ENCODE measurements around the gene BRSK2. TPM values are rescaled to one million over a fixed set of nuclear protein-coding genes. Genes with fewer than 3 reads are reported as not detected.

The BRSK2 gene
- polyA plus RNA-seq, 1 of the 3 experiments (the other 2 are of a cell fraction) = 0.64 TPM

- no peaks in the 10 kb centered on the region for H3K9me2 ChIP-seq
- peaks cover 0 to 39% of the 10 kb centered on the region in 2 experiments; a peak in 1 of 4 replicates for H3K4me1 ChIP-seq (ENCODE audit: control insufficient read depth in 1 of 2, insufficient read depth in 2 of 2, low read depth in 1 of 2, low read length in 1 of 2)
- peak overlapping the region; percentile 95 for H3K4me2 ChIP-seq
- H2AFZ ChIP-seq (ENCODE audit: low read depth) = peak overlapping the region; percentile 98; the same call in 1 of the 2 replicates
- H3F3A ChIP-seq (replicated peaks; ENCODE audit: insufficient read depth) = no peaks in the 10 kb centered on the region
- no peaks in the 10 kb centered on the region for H3K79me2 ChIP-seq (ENCODE audit: insufficient read depth)
- H3K4me3 ChIP-seq (ENCODE audit: low read depth in 2 of 2, low read length in 1 of 2) = peak overlapping the region; percentile 56 to 64
- ChIA-PET POLR2A (no interaction called here), CTCF (interaction anchor here (1.7 to 1.8 kb wide), 2 partner anchors 95 to 127 kb away, joined by 5 to 7 read pairs; no protein-coding TSS in a partner anchor)
- no peaks in the 10 kb centered on the region for H4K20me1 ChIP-seq (ENCODE audit: insufficient read depth)
- H3K36me3 ChIP-seq (replicated peaks in 1 of 2; ENCODE audit: control insufficient read depth in 1 of 2, insufficient read depth in 2 of 2, low read length in 1 of 2) = no peaks in the 10 kb centered on the region
- H3K27me3 ChIP-seq (ENCODE audit: insufficient read depth) = peaks cover 21% of the 10 kb centered on the region
- H3K9me3 ChIP-seq = no peaks in the 10 kb centered on the region
- TF ChIP-seq SMC3 (IDR thresholded peaks at IDR 0.05; ENCODE audit: low read depth, low read length) (no peak), EP300 (IDR thresholded peaks at IDR 0.05; ENCODE audit: borderline replicate concordance in 1 of 2, low read depth in 1 of 2, low read length in 1 of 2) (no peak), USF1 (IDR thresholded peaks at IDR 0.05; ENCODE audit: borderline replicate concordance, low read depth) (no peak), MXI1 (IDR thresholded peaks at IDR 0.05; ENCODE audit: low read depth, low read length) (no peak), EZH2phosphoT487 (IDR thresholded peaks at IDR 0.05; ENCODE audit: borderline replicate concordance, low read depth) (no peak), JUND (IDR thresholded peaks at IDR 0.05) (no peak), GABPA (IDR thresholded peaks at IDR 0.05; ENCODE audit: low read depth) (no peak)
- H3K27ac ChIP-seq (ENCODE audit: low read depth in 2 of 2, low read length in 1 of 2) = no peak overlapping the region; a peak in 1 of 4 replicates
- DNase-seq = no peak
- peak overlapping the region; percentile 77; the same call in 1 of the 2 replicates for H3K9ac ChIP-seq
- 62% methylated on average over 14 of the region's 22 CpGs for WGBS (ENCODE audit: low lambda C conversion rate)
These were observed 1.0 kb upstream of the BRSK2 start for GRCh38 chr11:1388763-1389102.

DNA sequence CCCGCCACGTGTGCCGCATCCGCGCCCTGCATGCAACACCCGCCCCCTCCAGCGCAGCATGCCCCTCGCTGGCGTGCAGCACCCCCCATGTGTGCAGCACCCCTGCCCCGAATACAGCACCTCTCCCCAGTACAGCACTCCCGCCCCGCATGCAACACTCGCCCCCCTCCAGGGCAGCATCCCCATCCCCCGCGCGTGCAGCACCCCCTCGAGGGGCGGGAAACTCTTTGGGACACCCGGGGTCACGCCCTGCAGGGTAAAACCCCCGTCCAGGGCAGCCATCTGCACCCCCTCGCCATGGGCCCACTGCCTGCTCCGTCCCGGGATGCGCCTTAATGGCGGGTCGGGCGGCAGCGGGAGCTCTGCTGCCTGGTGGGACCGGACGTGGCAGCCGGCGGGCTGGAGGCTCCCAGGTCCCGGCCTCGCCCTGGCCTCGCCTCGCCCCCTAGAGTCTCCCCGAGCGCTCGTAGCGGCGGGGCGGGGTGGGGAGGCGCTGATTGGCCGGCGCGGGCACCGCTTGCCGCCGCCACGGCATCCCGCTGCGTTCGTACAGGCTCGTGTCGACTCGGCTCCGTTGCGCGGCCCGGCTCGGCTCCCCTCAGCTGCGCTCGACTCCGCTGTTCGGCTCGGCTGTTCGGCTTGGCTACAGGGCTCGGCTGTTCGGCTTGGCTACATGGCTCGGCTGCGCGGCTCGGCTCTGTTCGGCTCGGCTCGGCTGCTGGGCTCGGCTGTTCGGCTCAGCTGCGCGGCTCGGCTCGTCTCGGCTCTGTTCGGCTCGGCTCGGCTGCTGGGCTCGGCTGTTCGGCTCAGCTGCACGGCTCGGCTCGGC is 417 bp upstream of the BRSK2 start:
- TF ChIP-seq FOSL2 (IDR thresholded peaks at IDR 0.05; ENCODE audit: borderline replicate concordance, low read depth) (no peak), NRF1 (IDR thresholded peaks at IDR 0.05; ENCODE audit: low read depth, low read length) (peak; percentile 45), EP300 (IDR thresholded peaks at IDR 0.05; ENCODE audit: borderline replicate concordance in 1 of 2, low read depth in 1 of 2, low read length in 1 of 2) (no peak), JUND (IDR thresholded peaks at IDR 0.05) (no peak), FOXJ3 (CRISPR knock-in tag; IDR thresholded peaks at IDR 0.05) (no peak), TCF12 (IDR thresholded peaks at IDR 0.05) (no peak), IRF3 (IDR thresholded peaks at IDR 0.05; ENCODE audit: low read depth, low read length) (no peak), GATA2 (CRISPR knock-in tag; IDR thresholded peaks at IDR 0.05) (no peak), CHD2 (IDR thresholded peaks at IDR 0.05; ENCODE audit: low read length, partially characterized antibody) (peak; percentile 10)
- TF ChIP-seq, protein P1, sequence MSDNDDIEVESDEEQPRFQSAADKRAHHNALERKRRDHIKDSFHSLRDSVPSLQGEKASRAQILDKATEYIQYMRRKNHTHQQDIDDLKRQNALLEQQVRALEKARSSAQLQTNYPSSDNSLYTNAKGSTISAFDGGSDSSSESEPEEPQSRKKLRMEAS (IDR thresholded peaks at IDR 0.05; ENCODE audit: low read depth) = peak; percentile 60; the same call in 1 of the 2 replicates
- ChIA-PET POLR2A (interaction anchor here (0.8 kb wide), 1 partner anchor 10 kb away, joined by 3 read pairs; no protein-coding TSS in a partner anchor), CTCF (interaction anchor here (0.8 to 1.8 kb wide), 3 partner anchors 96 to 158 kb away, joined by 5 to 7 read pairs (median 5); no protein-coding TSS in a partner anchor)
- DNase-seq = peak; percentile 94
- Histone ChIP-seq H3K36me3 (replicated peaks in 1 of 2; ENCODE audit: control insufficient read depth in 1 of 2, insufficient read depth in 2 of 2, low read length in 1 of 2) (no peaks in the 10 kb centered on the region), H3K4me1 (ENCODE audit: control insufficient read depth in 1 of 2, insufficient read depth in 2 of 2, low read depth in 1 of 2, low read length in 1 of 2) (peaks cover 0 to 39% of the 10 kb centered on the region in 2 experiments; a peak in 1 of 4 replicates), H3K79me2 (ENCODE audit: insufficient read depth) (no peaks in the 10 kb centered on the region), H3K27ac (ENCODE audit: low read depth in 2 of 2, low read length in 1 of 2) (peak overlapping the region in 1 of 2 experiments; percentile 74; a peak in 1 of 4 replicates), H3F3A (replicated peaks; ENCODE audit: insufficient read depth) (no peaks in the 10 kb centered on the region), H3K4me2 (peak overlapping the region; percentile 95), H3K9ac (peak overlapping the region; percentile 77), H3K9me2 (no peaks in the 10 kb centered on the region), H3K4me3 (ENCODE audit: low read depth in 2 of 2, low read length in 1 of 2) (peak overlapping the region; percentile 56 to 64), H3K27me3 (ENCODE audit: insufficient read depth) (peaks cover 21% of the 10 kb centered on the region), H3K9me3 (no peaks in the 10 kb centered on the region), H4K20me1 (ENCODE audit: insufficient read depth) (no peaks in the 10 kb centered on the region), H2AFZ (ENCODE audit: low read depth) (peak overlapping the region; percentile 98)
- WGBS (ENCODE audit: low lambda C conversion rate) = under 1% methylated on average over 23 of the region's 92 CpGs
